Left ventricle myocardium inferior (tissue), 1 donor: ENCODE results near the gene PTMA. TPM values are rescaled to one million over a fixed set of nuclear protein-coding genes. Genes with fewer than 3 reads are reported as not detected.

ENCODE experiments used
- DNase-seq: peaks from one replicate; pipeline ENCODE4 v3.0.0-alpha.2; 2020
- H3K27ac ChIP-seq: fragments of 200-600 bp; replicated peaks from 2 replicates; pipeline ENCODE4 v1.8.0; 2021
- H3K27me3 ChIP-seq: fragments of 200-600 bp; 2 replicates; pipeline ENCODE4 v1.8.0; 2021; ENCODE audit warnings: low read depth
- H3K36me3 ChIP-seq: fragments of 200-600 bp; 2 replicates; pipeline ENCODE4 v1.8.0; 2021
- H3K4me1 ChIP-seq: fragments of 200-600 bp; 2 replicates; pipeline ENCODE4 v1.8.0; 2021
- H3K4me3 ChIP-seq: fragments of 200-600 bp; 2 replicates; pipeline ENCODE4 v1.8.0; 2021; ENCODE audit warnings: mild to moderate bottlenecking, moderate library complexity
- H3K9me3 ChIP-seq: fragments of 200-600 bp; replicated peaks from 2 replicates; pipeline ENCODE4 v1.8.0; 2021
- CTCF ChIP-seq: fragments of 200-600 bp; IDR thresholded peaks from 2 replicates; pipeline ENCODE4 v1.8.0; 2021; ENCODE audit warnings: antibody characterized with exemption, mild to moderate bottlenecking, borderline replicate concordance
- intact Hi-C: fragments of 100-400 bp; cut with micrococcal nuclease; formaldehyde crosslinking; loops from one replicate; pipeline ENCODE4 v1.11.0; 2022
- total RNA-seq: library from RNA; stranded (reverse); fragmentation: NEBNext Ultra II Directional; extraction: Animal tissue kit (Norgen Biotek cat#: 25700); gene quantifications from one replicate; pipeline ENCODE4 v1.2.1, GENCODE V29; 2021
- donor health status: DM: no; HTN: yes; CAD: no; lungs with severe emphysema.

Gene PTMA
- total RNA-seq, 1 donor from 2014 or later: 209 TPM

GRCh38 chr2:231666171-231667095 is 41.9 kb upstream of the PTMA start:
- Histone ChIP-seq H3K27me3 (no peaks in the 10 kb centered on the region), H3K4me1 (peaks cover 60% of the 10 kb centered on the region), H3K27ac (peak overlapping the region; percentile 100), H3K4me3 (peak overlapping the region; percentile 71), H3K9me3 (no peaks in the 10 kb centered on the region), H3K36me3 (no peaks in the 10 kb centered on the region)
- DNase-seq: peak; percentile 96
- intact Hi-C loops: no loop called here
- peak; percentile 24 for TF ChIP-seq CTCF

DNA sequence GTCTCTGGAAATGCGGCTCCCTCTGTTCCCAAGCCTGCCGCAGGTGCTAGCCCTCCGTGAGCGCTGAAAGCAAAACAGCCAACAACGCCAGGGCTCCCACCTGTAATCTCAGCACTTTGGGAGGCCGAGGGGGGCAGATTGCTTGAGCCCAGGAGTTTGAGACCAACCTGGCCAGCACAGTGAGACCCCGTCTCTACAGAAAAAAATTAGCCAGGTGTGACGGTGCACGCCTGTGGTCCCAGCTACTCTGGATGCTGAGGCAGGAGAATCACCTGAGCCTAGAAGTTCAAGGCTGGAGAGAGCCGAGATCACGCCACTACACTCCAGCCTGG is 41.3 kb upstream of the PTMA start:
- no peaks in the 10 kb centered on the region for H3K9me3 ChIP-seq
- no peak for TF ChIP-seq CTCF
- H3K27me3 ChIP-seq: no peaks in the 10 kb centered on the region
- peaks cover 61% of the 10 kb centered on the region for H3K4me1 ChIP-seq
- H3K27ac ChIP-seq: peak overlapping the region; percentile 100
- no peaks in the 10 kb centered on the region for H3K36me3 ChIP-seq
- H3K4me3 ChIP-seq: peak overlapping the region; percentile 71
- intact Hi-C loops: no loop called here
- no peak for DNase-seq

DNA sequence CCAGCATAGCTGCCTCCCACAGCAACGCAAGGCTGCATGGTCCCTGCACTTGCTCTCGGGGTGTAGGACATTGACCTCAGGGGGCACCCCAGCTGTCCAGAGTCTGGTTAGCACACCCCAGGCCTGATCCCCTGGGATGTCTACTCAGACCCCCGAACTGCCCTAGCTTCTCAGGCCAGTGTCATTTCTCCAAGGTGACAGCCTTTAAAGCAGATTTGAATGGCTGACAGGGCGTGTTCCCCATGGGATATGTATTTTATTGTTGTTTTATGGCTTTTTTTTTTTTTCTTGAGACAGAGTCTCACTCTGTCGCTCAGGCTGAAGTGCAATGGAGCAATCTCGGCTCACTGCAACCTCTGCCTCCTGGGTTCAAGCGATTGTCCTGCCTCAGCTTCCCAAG is 40.8 kb upstream of the PTMA start:
- no peaks in the 10 kb centered on the region for H3K9me3 ChIP-seq
- TF ChIP-seq CTCF: no peak
- DNase-seq: no peak
- H3K36me3 ChIP-seq: no peaks in the 10 kb centered on the region
- no peaks in the 10 kb centered on the region for H3K27me3 ChIP-seq
- peak overlapping the region; percentile 100 for H3K27ac ChIP-seq
- intact Hi-C loops: no loop called here
- H3K4me3 ChIP-seq: peak overlapping the region; percentile 71
- H3K4me1 ChIP-seq: peaks cover 64% of the 10 kb centered on the region

- no peak for TF ChIP-seq CTCF
- Histone ChIP-seq H3K4me1 (peaks cover 74% of the 10 kb centered on the region), H3K9me3 (no peaks in the 10 kb centered on the region), H3K27ac (no peak overlapping the region), H3K36me3 (no peaks in the 10 kb centered on the region), H3K27me3 (no peaks in the 10 kb centered on the region), H3K4me3 (no peak overlapping the region)
- intact Hi-C loops: no loop called here
- DNase-seq: no peak
These were observed 39.3 kb upstream of the PTMA start for GRCh38 chr2:231668981-231669380.

DNA sequence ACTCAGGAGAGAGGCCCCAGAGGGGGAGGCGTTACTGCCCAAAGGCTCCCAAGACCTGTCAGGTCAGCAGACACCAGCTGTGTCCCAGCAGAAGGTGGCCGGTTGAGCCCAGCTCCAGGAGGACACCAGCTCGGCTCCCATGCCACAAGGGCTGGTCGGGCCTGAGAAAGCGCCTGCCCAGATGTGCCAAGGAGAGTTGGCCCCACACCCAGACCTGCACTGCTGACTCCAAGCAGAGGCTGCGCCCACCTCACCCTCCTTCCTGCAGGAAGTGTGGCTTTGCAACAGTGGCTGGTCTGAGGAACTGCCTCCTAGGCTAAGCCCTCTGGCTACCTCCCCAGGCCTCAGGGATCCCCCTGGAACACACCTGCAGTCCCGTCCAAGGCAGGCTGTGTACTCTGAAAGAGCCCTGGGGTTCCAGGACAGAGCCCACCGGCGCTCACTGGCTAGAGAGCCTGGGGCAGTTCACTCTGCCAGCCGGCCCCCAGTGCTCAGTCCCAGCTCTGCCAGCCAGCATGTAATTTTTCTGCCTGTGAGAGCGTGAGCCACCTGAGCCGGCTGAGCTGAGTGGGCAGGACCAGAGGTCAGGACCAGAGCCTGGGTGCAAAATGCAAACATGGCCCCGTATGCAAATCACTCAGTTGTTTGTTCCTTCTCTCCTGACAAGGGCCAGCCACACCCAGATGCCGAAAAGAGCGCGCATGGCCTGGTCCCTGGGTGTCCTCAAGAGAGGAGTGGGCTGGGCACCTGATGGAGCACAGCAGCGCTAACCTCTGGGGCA is 36.9 kb upstream of the PTMA start:
- DNase-seq: no peak
- Histone ChIP-seq H3K36me3 (no peaks in the 10 kb centered on the region), H3K4me1 (peaks cover 73% of the 10 kb centered on the region), H3K4me3 (no peak overlapping the region), H3K9me3 (no peaks in the 10 kb centered on the region), H3K27ac (peak overlapping the region; percentile 93), H3K27me3 (no peaks in the 10 kb centered on the region)
- peak; percentile 29 for TF ChIP-seq CTCF
- intact Hi-C loops: loop anchor here (5.0 kb wide), 1 partner anchor 59 kb away; no protein-coding TSS in a partner anchor
